IMR-90 (cell line): ENCODE measurements around the gene OXCT2. TPM values are rescaled to one million over a fixed set of nuclear protein-coding genes. Genes with fewer than 3 reads are reported as not detected.

Source experiments
- ATAC-seq: fragments of 200-7000 bp; cut with Tn5 transposase; 2 replicates; pipeline ENCODE4 v1.9.1; 2020; ENCODE audit warnings: low read depth, mild to moderate bottlenecking, moderate library complexity
- BruUV-seq: library from RNA; stranded (reverse); fragments of 400-500 nt; replicated peaks from 2 replicates; lab custom pipeline; 2021; lab: Mats Ljungman, UMichigan
- CTCF ChIA-PET: fragments of 300-600 bp; formaldehyde crosslinking; extraction: SDS; loops from one replicate; lab custom pipeline; 2021; ENCODE audit warnings: antibody characterized with exemption; lab: Yijun Ruan, JAX
- POLR2A ChIA-PET: fragments of 300-600 bp; sonication (Branson Sonifier 250); formaldehyde crosslinking; loops from one replicate; lab custom pipeline; 2022; ENCODE audit warnings: antibody characterized with exemption; ENCODE audit not compliant: unreplicated experiment; lab: Charles Lee
- DNase-seq: peaks from one replicate; pipeline ENCODE4 v3.0.0; 2013
- H2AFZ ChIP-seq: replicated peaks from 2 replicates; pipeline ENCODE3; 2013; ENCODE audit warnings: low read length, mild to moderate bottlenecking; ENCODE audit not compliant: poor library complexity
- H2AK5ac ChIP-seq: 2 replicates; pipeline ENCODE4 v1.6.1; 2013; ENCODE audit warnings: low read depth, low read length, inconsistent platforms
- H2AK9ac ChIP-seq: replicated peaks from 2 replicates; pipeline ENCODE3; 2013; ENCODE audit warnings: mild to moderate bottlenecking, low read depth, low read length, moderate library complexity; ENCODE audit not compliant: poor library complexity
- H2BK120ac ChIP-seq: 2 replicates; pipeline ENCODE4 v1.6.1; 2013; ENCODE audit warnings: low read depth, low read length, inconsistent platforms
- H2BK15ac ChIP-seq: 3 replicates; pipeline ENCODE4 v1.6.1; 2013; ENCODE audit warnings: low read depth, low read length, inconsistent platforms
- H2BK20ac ChIP-seq: 2 replicates; pipeline ENCODE4 v1.6.1; 2013; ENCODE audit warnings: low read depth, mild to moderate bottlenecking, inconsistent platforms, low read length, moderate library complexity
- H2BK5ac ChIP-seq: 2 replicates; pipeline ENCODE4 v1.6.1; 2013; ENCODE audit warnings: mild to moderate bottlenecking, low read depth, low read length, inconsistent platforms; ENCODE audit not compliant: poor library complexity, severe bottlenecking
- H3K14ac ChIP-seq: replicated peaks from 2 replicates; pipeline ENCODE4 v1.6.1; 2013; ENCODE audit warnings: low read depth, low read length, inconsistent platforms
- H3K18ac ChIP-seq: 2 replicates; pipeline ENCODE4 v1.6.1; 2013; ENCODE audit warnings: low read depth, low read length, control low read depth
- H3K23ac ChIP-seq: 2 replicates; pipeline ENCODE4 v1.6.1; 2013; ENCODE audit warnings: low read depth, low read length, inconsistent platforms
- H3K27ac ChIP-seq: 2 replicates; pipeline ENCODE4 v1.5.1; 2013; ENCODE audit warnings: mild to moderate bottlenecking, control low read depth, low read length; ENCODE audit not compliant: insufficient read depth
- H3K27me3 ChIP-seq: 2 replicates; pipeline ENCODE4 v1.6.1; 2013; ENCODE audit warnings: low read length; ENCODE audit not compliant: control insufficient read depth, insufficient read depth
- H3K36me3 ChIP-seq: 2 replicates; pipeline ENCODE4 v1.6.1; 2013; ENCODE audit warnings: low read length, mixed read lengths; ENCODE audit not compliant: control insufficient read depth, insufficient read depth
- H3K4ac ChIP-seq: 2 replicates; pipeline ENCODE4 v1.6.1; 2013; ENCODE audit warnings: low read depth, low read length, inconsistent platforms
- H3K4me1 ChIP-seq: 2 replicates; pipeline ENCODE4 v1.6.1; 2013; ENCODE audit warnings: low read length, mixed read lengths; ENCODE audit not compliant: control insufficient read depth, insufficient read depth
- H3K4me2 ChIP-seq: 2 replicates; pipeline ENCODE4 v1.6.1; 2013; ENCODE audit warnings: low read depth, mild to moderate bottlenecking, control low read depth, low read length, moderate library complexity
- H3K4me3 ChIP-seq: 2 replicates; pipeline ENCODE4 v1.5.1; 2013; ENCODE audit warnings: low read depth, mild to moderate bottlenecking, control low read depth, low read length, moderate library complexity; ENCODE audit not compliant: insufficient read depth
- H3K56ac ChIP-seq: 2 replicates; pipeline ENCODE4 v1.6.1; 2013; ENCODE audit warnings: low read length, inconsistent platforms; ENCODE audit not compliant: insufficient read depth; ENCODE audit errors: extremely low read depth
- H3K79me1 ChIP-seq, 2 experiments: 2 replicates each; pipeline ENCODE4 v1.6.1; 2013; ENCODE audit warnings: low read length in 2 of 2, inconsistent platforms in 1 of 2, low read depth in 1 of 2
- H3K9ac ChIP-seq: 2 replicates; pipeline ENCODE4 v1.6.1; 2013; ENCODE audit warnings: low read depth, low read length, control low read depth
- H3K9me1 ChIP-seq: 2 replicates; pipeline ENCODE4 v1.6.1; 2013; ENCODE audit warnings: low read length, inconsistent platforms; ENCODE audit not compliant: insufficient read depth
- H3K9me3 ChIP-seq: 2 replicates; pipeline ENCODE4 v1.6.1; 2013; ENCODE audit warnings: low read length; ENCODE audit not compliant: control insufficient read depth, insufficient read depth
- H4K20me1 ChIP-seq: 2 replicates; pipeline ENCODE4 v1.6.1; 2013; ENCODE audit warnings: low read length, inconsistent platforms; ENCODE audit not compliant: insufficient read depth
- H4K5ac ChIP-seq: 2 replicates; pipeline ENCODE4 v1.6.1; 2013; ENCODE audit warnings: mild to moderate bottlenecking, low read depth, low read length, control low read depth
- H4K8ac ChIP-seq, 2 experiments: 2 replicates each; pipeline ENCODE4 v1.6.1; 2013; ENCODE audit warnings: low read depth in 2 of 2, low read length in 2 of 2, control low read depth in 1 of 2, inconsistent platforms in 1 of 2
- H4K91ac ChIP-seq: 2 replicates; pipeline ENCODE4 v1.6.1; 2013; ENCODE audit warnings: low read depth, low read length, inconsistent platforms; ENCODE audit not compliant: insufficient read depth
- BHLHE40 ChIP-seq: fragments of 150-350 bp; IDR thresholded peaks from 2 replicates; pipeline ENCODE4 v1.6.1; 2016; ENCODE audit warnings: mild to moderate bottlenecking, low read depth, low read length
- CEBPB ChIP-seq: IDR thresholded peaks from 2 replicates; pipeline ENCODE4 v1.6.1; 2012; ENCODE audit warnings: low read depth, low read length, improper control_type of control experiment
- CHD1 ChIP-seq: IDR thresholded peaks from 2 replicates; pipeline ENCODE4 v1.6.1; 2012; ENCODE audit warnings: low read depth, low read length, improper control_type of control experiment
- FOS ChIP-seq: fragments of 150-350 bp; IDR thresholded peaks from 2 replicates; pipeline ENCODE4 v1.6.1; 2016; ENCODE audit warnings: low read depth, low read length
- MAFK ChIP-seq: IDR thresholded peaks from 2 replicates; pipeline ENCODE4 v1.6.1; 2012; ENCODE audit warnings: low read depth, low read length, improper control_type of control experiment
- MAZ ChIP-seq: IDR thresholded peaks from 2 replicates; pipeline ENCODE4 v1.6.1; 2012; ENCODE audit warnings: low read depth, mild to moderate bottlenecking, low read length, improper control_type of control experiment, moderate library complexity, borderline replicate concordance
- MXI1 ChIP-seq: IDR thresholded peaks from 2 replicates; pipeline ENCODE4 v1.6.1; 2012; ENCODE audit warnings: low read depth, mild to moderate bottlenecking, low read length, moderate library complexity, borderline replicate concordance
- NFE2L2 ChIP-seq: fragments of 150-350 bp; IDR thresholded peaks from 2 replicates; pipeline ENCODE4 v1.6.1; 2016; ENCODE audit warnings: low read depth, mild to moderate bottlenecking, low read length
- POLR2A ChIP-seq: IDR thresholded peaks from 2 replicates; pipeline ENCODE4 v1.6.1; 2012; ENCODE audit warnings: mild to moderate bottlenecking, low read depth, low read length
- RCOR1 ChIP-seq: IDR thresholded peaks from 2 replicates; pipeline ENCODE4 v1.6.1; 2012; ENCODE audit warnings: mild to moderate bottlenecking, low read length, improper control_type of control experiment; ENCODE audit not compliant: insufficient replicate concordance
- RFX5 ChIP-seq: IDR thresholded peaks from 2 replicates; pipeline ENCODE4 v1.8.0; 2012; ENCODE audit warnings: low read depth, mild to moderate bottlenecking, low read length, moderate library complexity
- SMC3 ChIP-seq: fragments of 150-350 bp; IDR thresholded peaks from 2 replicates; pipeline ENCODE4 v1.6.1; 2016; ENCODE audit warnings: low read depth, mild to moderate bottlenecking, antibody characterized with exemption, low read length, moderate library complexity
- whole genome bisulfite sequencing, 2 experiments: methylation state at CpG; one replicate each; pipeline versions ENCODE4 v1.1.5 to v1.1.7; 2013; ENCODE audit warnings: missing lambda C conversion rate in 2 of 2; ENCODE audit not compliant: insufficient read length in 1 of 2; ENCODE audit errors: extremely low coverage in 2 of 2; 5-methylcytosine and 5-hydroxymethylcytosine counted together
- dilution Hi-C: fragments of 300-500 bp; cut with HindIII; formaldehyde crosslinking; loops from one replicate; pipeline ENCODE4 v1.14.3; 2018; ENCODE audit warnings: low sequenced_read_pairs; ENCODE audit not compliant: unreplicated experiment
- in situ Hi-C: fragments of 300-500 bp; cut with MboI; formaldehyde crosslinking; loops from 3 replicates; pipeline ENCODE4 v1.14.3; 2019; ENCODE audit warnings: low sequenced_read_pairs, inconsistent platforms, mixed read lengths
- intact Hi-C: fragments of 100-400 bp; cut with micrococcal nuclease; formaldehyde crosslinking; loops from 2 replicates; pipeline ENCODE4 v1.10.0; 2022
- polyA plus RNA-seq, 3 experiments: library from polyadenylated mRNA; depleted of rRNA; stranded (reverse); fragments of >200 nt; gene quantifications; 2 replicates each; pipeline ENCODE4 v1.2.3, GENCODE V29; 2012; ENCODE audit warnings: low replicate concordance in 1 of 3
- total RNA-seq: library from RNA; depleted of rRNA; stranded (reverse); fragments of >200 nt; gene quantifications from 2 replicates; pipeline ENCODE4 v1.2.3, GENCODE V29; 2012
- TF ChIP-seq, protein P1 (sequence below): fragments of 150-350 bp; IDR thresholded peaks from 2 replicates; pipeline ENCODE4 v1.6.1; 2016; ENCODE audit warnings: low read depth, mild to moderate bottlenecking, low read length, moderate library complexity, borderline replicate concordance
- TF ChIP-seq, protein P2 (sequence below): fragments of 150-350 bp; IDR thresholded peaks from 2 replicates; pipeline ENCODE4 v1.6.1; 2017; ENCODE audit warnings: mild to moderate bottlenecking, antibody characterized with exemption, low read length, low read depth

OXCT2 gene
- total and polyA plus RNA-seq, 2 of the 4 experiments (the other 2 are of a cell fraction), result 0.18 to 0.22 TPM

DNA sequence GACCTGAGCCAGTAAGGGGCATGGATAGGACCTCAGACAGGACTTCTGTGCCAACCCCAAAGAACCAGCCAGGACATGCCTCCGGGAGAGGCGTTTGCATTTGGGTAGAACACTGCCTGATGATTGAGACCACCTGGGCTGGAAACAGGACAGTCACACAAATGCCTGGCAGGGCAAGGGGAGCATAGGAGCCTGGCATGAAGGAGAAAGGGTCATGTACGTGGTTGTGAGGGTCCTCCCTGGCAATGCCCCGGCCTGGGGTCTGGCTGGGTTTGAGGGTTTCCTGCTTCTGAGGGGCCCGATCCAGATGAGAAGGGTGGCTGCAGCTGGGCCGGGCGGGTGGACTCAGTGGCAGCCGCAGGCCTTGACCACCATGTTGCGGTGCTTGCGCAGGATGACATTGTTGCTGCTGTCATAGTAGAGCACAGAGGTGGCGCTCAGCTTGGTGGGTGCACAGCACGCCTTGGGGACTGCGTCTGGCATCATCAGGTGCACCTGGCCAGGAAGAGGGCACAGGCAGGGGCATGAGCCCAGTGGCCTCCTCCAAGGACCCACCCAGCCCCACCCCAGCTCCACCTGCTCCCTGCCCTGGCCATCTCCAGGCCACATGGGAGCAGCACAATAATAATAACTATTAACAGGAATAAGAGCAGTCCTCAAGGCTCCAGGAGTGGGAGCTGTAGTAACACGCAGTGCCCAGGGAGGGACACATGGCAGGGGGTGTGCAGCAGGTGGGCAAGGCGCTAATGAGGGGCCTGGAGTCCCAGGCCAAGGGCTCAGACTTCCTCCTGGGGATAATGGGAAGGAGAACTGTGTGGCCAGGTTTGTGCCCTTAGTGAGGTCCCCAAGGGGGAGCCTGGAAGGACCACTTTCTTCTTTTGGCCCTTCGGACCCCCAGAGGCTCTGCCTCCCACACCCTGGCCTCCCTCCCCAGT, 10.8 kb downstream of the OXCT2 start:
- Histone ChIP-seq H3K27ac (no peak overlapping the region), H3K9me1 (0 out of 2 replicates have a peak, but pooled peaks cover 8% of the 10 kb centered on the region), H2BK120ac (no peak overlapping the region), H3K4ac (no peak overlapping the region), H3K9ac (no peak overlapping the region), H3K4me1 (no peaks in the 10 kb centered on the region), H3K56ac (no peak overlapping the region), H4K8ac (no peak overlapping the region), H2AFZ (no peak overlapping the region), H3K4me2 (no peak overlapping the region), H3K36me3 (peaks cover 18% of the 10 kb centered on the region), H4K91ac (no peak overlapping the region), H4K5ac (no peak overlapping the region), H2BK15ac (no peak overlapping the region), H2BK5ac (no peak overlapping the region), H2AK9ac (no peak overlapping the region), H3K23ac (no peak overlapping the region), H3K9me3 (no peaks in the 10 kb centered on the region), H3K4me3 (no peak overlapping the region), H2BK20ac (no peak overlapping the region), H2AK5ac (no peak overlapping the region), H3K18ac (no peak overlapping the region), H3K14ac (no peak overlapping the region), H4K20me1 (no peaks in the 10 kb centered on the region), H3K27me3 (no peaks in the 10 kb centered on the region), H3K79me1 (0 out of 4 replicates have a peak, but pooled peaks cover 0 to 3% of the 10 kb centered on the region in 2 experiments)
- ATAC-seq (no peak), DNase-seq (no peak)
- in situ Hi-C loops, result no loop called here
- CTCF ChIA-PET, result no interaction called here
- WGBS, 2 experiments, result 87% methylated on average over 6 of the region's 16 CpGs; no CpG with 5 or more reads in 1 of the 2 experiments
- dilution Hi-C loops, result no loop called here
- intact Hi-C loops, result loop anchor here (5.0 kb wide), 1 partner anchor 238 kb away; no protein-coding TSS in a partner anchor
- no TSS peak for BruUV-seq
- POLR2A ChIA-PET, result no interaction called here
- no peak for TF ChIP-seq MAFK
- TF ChIP-seq CHD1, result no peak
- TF ChIP-seq CEBPB, result no peak
- TF ChIP-seq MXI1, result no peak
- no peak for TF ChIP-seq RCOR1
- TF ChIP-seq, protein P1, sequence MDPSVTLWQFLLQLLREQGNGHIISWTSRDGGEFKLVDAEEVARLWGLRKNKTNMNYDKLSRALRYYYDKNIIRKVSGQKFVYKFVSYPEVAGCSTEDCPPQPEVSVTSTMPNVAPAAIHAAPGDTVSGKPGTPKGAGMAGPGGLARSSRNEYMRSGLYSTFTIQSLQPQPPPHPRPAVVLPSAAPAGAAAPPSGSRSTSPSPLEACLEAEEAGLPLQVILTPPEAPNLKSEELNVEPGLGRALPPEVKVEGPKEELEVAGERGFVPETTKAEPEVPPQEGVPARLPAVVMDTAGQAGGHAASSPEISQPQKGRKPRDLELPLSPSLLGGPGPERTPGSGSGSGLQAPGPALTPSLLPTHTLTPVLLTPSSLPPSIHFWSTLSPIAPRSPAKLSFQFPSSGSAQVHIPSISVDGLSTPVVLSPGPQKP, result no peak
- TF ChIP-seq MAZ, result no peak
- no peak for TF ChIP-seq POLR2A
- TF ChIP-seq FOS, result no peak
- TF ChIP-seq NFE2L2, result no peak
- no peak for TF ChIP-seq RFX5
- no peak for TF ChIP-seq SMC3
- TF ChIP-seq, protein P2, sequence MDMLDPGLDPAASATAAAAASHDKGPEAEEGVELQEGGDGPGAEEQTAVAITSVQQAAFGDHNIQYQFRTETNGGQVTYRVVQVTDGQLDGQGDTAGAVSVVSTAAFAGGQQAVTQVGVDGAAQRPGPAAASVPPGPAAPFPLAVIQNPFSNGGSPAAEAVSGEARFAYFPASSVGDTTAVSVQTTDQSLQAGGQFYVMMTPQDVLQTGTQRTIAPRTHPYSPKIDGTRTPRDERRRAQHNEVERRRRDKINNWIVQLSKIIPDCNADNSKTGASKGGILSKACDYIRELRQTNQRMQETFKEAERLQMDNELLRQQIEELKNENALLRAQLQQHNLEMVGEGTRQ, result no peak
- TF ChIP-seq BHLHE40, result no peak
